GM20431 (cell line): ENCODE data around the gene NUP210L.

ENCODE experiments used
- in situ Hi-C: fragments of 300-500 bp; cut with MseI, MboI; formaldehyde crosslinking; loops from one replicate; pipeline ENCODE4 v1.15.0; 2020; ENCODE audit warnings: low sequenced_read_pairs; ENCODE audit not compliant: unreplicated experiment

NUP210L gene

GRCh38 chr1:154000420-154000819 lies 154.5 kb downstream of the NUP210L start:
- in situ Hi-C loops: no loop called here

- in situ Hi-C loops: loop anchor here (25.0 kb wide), 1 partner anchor 335 kb away; the partner anchor contains the start of genes ILF2 and SNAPIN
These were observed 158.0 kb downstream of the NUP210L start for GRCh38 chr1:153996882-153997281.

- in situ Hi-C loops: loop anchor here (25.0 kb wide), 1 partner anchor 333 kb away; the partner anchor contains the start of genes ILF2 and SNAPIN
These were observed 159.2 kb downstream of the NUP210L start for GRCh38 chr1:153995640-153996039.

- in situ Hi-C loops: loop anchor here (25.0 kb wide), 1 partner anchor 333 kb away; the partner anchor contains the start of genes ILF2 and SNAPIN
These were observed 159.7 kb downstream of the NUP210L start for GRCh38 chr1:153995202-153995601.

GRCh38 chr1:153991806-153992205 lies 163.1 kb downstream of the NUP210L start:
- in situ Hi-C loops: loop anchor here (25.0 kb wide), 1 partner anchor 330 kb away; the partner anchor contains the start of genes ILF2 and SNAPIN

- in situ Hi-C loops: loop anchor here (25.0 kb wide), 1 partner anchor 329 kb away; the partner anchor contains the start of genes ILF2 and SNAPIN
These were observed 163.7 kb downstream of the NUP210L start for GRCh38 chr1:153991151-153991630.

- in situ Hi-C loops: loop anchor here (25.0 kb wide), 1 partner anchor 328 kb away; the partner anchor contains the start of genes ILF2 and SNAPIN
These were observed 164.3 kb downstream of the NUP210L start, which contains the start of gene RPS27 for GRCh38 chr1:153990468-153991150. TSS of gene RPS27 (plus strand) at chr1:153990762. CDS start at chr1:153990797, 35 bp downstream.

- in situ Hi-C loops: loop anchor here (25.0 kb wide), 1 partner anchor 325 kb away; the partner anchor contains the start of genes ILF2 and SNAPIN
These were observed 167.3 kb downstream of the NUP210L start for GRCh38 chr1:153987621-153988020.

- in situ Hi-C loops: loop anchor here (25.0 kb wide), 1 partner anchor 324 kb away; the partner anchor contains the start of genes ILF2 and SNAPIN
These were observed 168.7 kb downstream of the NUP210L start, which contains the start of gene RAB13 for GRCh38 chr1:153985941-153986761. TSS of gene RAB13 (minus strand) at chr1:153986339. CDS start at chr1:153986236, 103 bp downstream.

- in situ Hi-C loops: loop anchor here (25.0 kb wide), 1 partner anchor 323 kb away; the partner anchor contains the start of genes ILF2 and SNAPIN
These were observed 169.4 kb downstream of the NUP210L start for GRCh38 chr1:153985341-153985912.

GRCh38 chr1:153984123-153984894 lies 170.6 kb downstream of the NUP210L start:
- in situ Hi-C loops: loop anchor here (25.0 kb wide), 1 partner anchor 322 kb away; the partner anchor contains the start of genes ILF2 and SNAPIN

GRCh38 chr1:153981735-153982134 lies 173.1 kb downstream of the NUP210L start:
- in situ Hi-C loops: loop anchor here (25.0 kb wide), 1 partner anchor 319 kb away; the partner anchor contains the start of genes ILF2 and SNAPIN

GRCh38 chr1:153979091-153979490 lies 175.8 kb downstream of the NUP210L start:
- in situ Hi-C loops: loop anchor here (25.0 kb wide), 1 partner anchor 317 kb away; the partner anchor contains the start of genes ILF2 and SNAPIN

GRCh38 chr1:153978274-153978909 lies 176.5 kb downstream of the NUP210L start:
- in situ Hi-C loops: loop anchor here (25.0 kb wide), 1 partner anchor 316 kb away; the partner anchor contains the start of genes ILF2 and SNAPIN

- in situ Hi-C loops: loop anchor here (25.0 kb wide), 1 partner anchor 315 kb away; the partner anchor contains the start of genes ILF2 and SNAPIN
These were observed 177.3 kb downstream of the NUP210L start, which contains the start of gene JTB for GRCh38 chr1:153977250-153978240. TSS of gene JTB (minus strand) at chr1:153977674. CDS start at chr1:153977252, 422 bp downstream.

GRCh38 chr1:153976819-153977249 lies 178.0 kb downstream of the NUP210L start:
- in situ Hi-C loops: loop anchor here (25.0 kb wide), 1 partner anchor 315 kb away; the partner anchor contains the start of genes ILF2 and SNAPIN

GRCh38 chr1:153973525-153973924 lies 181.3 kb downstream of the NUP210L start:
- in situ Hi-C loops: no loop called here
